ENCODE measurements around the gene SMIM10L2A. TPM values are rescaled to one million over a fixed set of nuclear protein-coding genes. Genes with fewer than 3 reads are reported as not detected.

Gene SMIM10L2A
- total RNA-seq, 1 donor from 2014 or later: 0.64 TPM

DNA sequence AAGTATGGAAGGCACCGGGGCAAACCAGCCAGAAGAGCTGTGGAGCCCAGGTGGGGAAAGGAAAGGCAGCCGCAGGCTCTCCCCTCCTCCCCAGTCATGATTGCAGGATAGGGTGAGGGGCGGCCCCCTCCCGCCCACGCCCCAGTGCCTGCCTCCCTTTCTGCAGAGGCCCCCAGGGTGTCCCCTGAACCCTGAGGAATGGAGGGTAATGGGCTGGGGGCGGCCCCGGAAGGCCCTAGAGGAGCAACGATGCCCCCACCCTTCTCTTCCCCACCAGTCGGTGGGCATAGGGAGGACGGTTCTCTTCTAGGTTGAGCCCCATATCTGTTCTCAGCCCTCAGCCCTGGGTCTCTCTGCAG is 1.0 kb downstream of the SMIM10L2A start:
- intact Hi-C loops (cut with micrococcal nuclease): loop anchor here (5.0 kb wide), 1 partner anchor 235 kb away; no protein-coding TSS in a partner anchor

DNA sequence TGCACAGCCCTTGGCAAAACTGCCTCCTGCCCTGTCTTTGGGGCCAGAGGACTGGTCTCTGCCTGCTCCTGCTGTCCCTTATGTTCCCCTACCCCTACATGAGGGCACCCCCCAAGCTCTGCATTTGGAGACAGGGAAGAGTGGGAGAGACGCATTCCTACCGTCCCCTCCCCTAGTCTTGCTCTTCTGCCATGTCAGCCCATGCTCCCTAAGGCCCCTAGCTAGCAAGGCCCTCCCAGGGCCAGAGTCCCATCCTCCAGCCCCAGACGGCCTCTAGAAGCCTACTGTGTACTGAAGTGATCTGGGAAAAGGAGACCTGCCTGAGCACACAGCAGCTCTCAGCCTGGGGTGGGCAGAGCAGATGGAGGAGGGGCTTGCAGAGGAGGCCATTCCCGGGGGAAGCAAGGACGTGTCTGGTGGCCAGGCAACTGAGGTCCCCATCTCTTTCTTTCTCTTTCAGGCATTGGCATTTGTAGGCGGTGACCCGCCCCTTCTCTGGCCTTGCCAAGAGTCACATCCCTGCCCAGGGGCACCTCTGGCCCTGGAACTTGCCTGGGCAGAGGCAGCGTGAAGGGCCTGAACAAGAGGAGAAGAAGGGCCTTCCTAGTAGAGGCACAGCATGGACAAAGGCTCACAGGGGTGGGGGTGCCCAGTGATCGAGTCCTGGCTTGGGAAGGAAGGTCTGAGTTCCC is 1.6 kb downstream of the SMIM10L2A start:
- intact Hi-C loops (cut with micrococcal nuclease): loop anchor here (5.0 kb wide), 1 partner anchor 236 kb away; no protein-coding TSS in a partner anchor

DNA sequence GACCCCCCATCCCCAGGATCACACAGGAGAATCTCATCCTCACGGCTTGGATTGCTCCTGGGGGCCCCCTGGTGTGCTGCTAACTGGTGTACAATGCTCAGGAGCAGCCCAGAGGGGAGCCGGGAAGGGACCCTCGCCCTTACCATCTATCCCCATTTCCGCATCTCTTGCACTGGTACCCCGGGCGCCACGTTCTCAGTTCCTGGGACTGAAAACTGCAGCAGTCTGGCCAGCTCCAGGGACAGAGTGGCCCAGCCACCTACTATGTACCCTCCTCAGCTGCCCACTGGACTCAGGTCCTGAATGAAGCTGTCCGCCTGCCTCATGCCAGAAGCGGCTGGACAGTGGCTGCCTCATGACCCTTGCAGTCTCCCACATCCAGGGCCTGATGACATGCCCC is 2.7 kb downstream of the SMIM10L2A start:
- intact Hi-C loops (cut with micrococcal nuclease): loop anchor here (5.0 kb wide), 1 partner anchor 237 kb away; no protein-coding TSS in a partner anchor

DNA sequence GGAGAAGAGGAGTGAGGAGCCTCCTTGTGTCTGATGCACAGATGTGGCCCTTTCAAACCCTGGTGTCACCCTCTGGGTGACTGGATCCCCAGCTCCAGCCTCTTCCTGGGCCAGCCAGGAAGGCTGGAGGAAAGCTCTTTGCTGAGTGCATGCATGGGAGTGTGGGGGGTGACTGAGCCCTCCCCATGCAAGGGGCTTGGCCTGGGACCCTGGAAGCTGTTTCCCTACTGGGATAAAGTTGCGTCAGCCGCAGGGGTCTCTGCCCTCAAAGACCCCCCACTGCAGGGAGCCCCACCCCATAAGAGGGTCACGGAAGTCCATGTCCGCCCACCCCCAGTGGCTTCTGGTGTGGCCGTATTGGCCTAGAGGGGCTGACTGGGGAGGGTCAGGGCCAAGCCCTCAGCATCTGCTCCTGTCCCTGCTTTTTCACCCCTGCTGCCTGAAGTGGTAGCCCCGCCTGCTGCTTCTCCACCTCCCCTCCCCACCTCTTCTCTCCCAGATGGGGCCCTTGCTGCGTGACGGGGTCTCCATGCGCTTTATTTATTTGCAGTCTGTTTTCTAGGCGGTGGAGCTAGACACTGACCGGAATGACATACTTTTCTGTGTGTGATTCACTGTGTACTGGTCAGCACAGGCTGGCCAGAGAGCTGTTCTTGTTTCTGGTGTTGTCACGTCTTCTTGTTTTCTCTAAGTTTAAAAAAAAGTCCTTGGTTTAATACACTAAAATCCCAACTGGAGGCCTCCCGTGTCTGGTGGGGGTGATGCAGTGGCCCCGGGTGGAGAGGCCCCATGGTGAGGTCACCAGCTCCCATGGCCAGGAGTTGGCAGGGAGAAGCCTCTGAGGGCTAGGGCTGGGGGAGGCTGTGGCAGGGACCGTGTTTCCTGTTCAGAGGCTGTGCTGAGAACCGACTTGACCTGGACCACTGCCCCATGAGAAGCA is 3.6 kb downstream of the SMIM10L2A start:
- intact Hi-C loops (cut with micrococcal nuclease): no loop called here

DNA sequence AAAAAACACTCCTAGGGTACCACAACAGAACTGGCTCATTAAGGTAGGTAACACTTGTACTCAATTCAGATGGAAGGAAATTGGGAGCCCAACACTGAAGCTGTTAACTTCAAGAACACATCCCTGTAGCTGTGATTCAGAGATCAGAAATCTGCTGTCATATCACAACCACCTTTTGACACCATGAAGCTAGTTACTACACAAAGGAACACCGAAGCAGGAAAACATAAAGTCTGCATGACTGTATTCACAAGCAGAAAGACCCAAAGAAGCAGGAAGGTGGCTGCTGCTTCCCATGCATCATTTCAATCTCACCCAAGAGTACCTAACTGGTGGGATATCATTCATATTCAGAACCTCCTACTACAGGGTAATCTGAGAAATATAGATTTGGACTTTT is 7.7 kb downstream of the SMIM10L2A start:
- intact Hi-C loops (cut with micrococcal nuclease): no loop called here

DNA sequence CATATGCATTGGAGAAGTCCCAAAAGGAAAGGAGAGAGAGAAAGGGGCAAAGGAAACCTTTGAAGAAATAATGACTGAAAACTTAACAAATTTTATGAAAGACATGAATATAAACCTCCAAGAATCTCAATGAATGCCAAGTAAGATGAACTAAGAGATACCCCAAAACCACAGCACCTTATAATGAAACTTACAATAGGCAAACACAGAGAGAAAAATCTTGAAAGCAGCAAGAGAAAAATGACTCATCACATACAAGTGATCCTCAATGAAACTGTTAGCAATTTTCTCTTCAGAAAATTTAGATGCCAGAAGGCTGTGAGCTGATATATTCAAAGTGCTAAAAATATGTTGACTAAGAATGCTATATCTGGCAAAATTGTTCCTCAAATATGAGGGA is 10.1 kb downstream of the SMIM10L2A start:
- intact Hi-C loops (cut with micrococcal nuclease): no loop called here

DNA sequence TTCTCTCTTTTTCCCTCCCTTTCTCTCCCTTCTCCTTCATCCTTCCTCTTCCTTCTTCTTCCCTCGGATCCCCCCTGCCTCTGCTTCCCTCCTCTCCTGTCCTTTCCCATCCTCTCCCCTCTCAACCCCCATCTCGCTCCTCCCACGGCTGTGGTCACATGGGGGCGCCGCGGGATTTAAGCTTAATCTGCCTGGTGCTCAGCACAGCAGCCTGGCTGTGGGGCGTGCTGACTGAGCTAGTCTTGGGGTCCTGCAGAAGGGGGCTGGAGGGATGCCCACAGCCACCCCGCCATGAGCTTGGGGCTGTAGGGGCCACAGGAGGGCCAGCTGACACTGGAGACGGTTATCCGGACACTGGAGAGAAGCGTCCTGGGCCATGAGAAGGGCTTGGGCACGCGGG is 10.7 kb downstream of the SMIM10L2A start:
- intact Hi-C loops (cut with micrococcal nuclease): no loop called here

DNA sequence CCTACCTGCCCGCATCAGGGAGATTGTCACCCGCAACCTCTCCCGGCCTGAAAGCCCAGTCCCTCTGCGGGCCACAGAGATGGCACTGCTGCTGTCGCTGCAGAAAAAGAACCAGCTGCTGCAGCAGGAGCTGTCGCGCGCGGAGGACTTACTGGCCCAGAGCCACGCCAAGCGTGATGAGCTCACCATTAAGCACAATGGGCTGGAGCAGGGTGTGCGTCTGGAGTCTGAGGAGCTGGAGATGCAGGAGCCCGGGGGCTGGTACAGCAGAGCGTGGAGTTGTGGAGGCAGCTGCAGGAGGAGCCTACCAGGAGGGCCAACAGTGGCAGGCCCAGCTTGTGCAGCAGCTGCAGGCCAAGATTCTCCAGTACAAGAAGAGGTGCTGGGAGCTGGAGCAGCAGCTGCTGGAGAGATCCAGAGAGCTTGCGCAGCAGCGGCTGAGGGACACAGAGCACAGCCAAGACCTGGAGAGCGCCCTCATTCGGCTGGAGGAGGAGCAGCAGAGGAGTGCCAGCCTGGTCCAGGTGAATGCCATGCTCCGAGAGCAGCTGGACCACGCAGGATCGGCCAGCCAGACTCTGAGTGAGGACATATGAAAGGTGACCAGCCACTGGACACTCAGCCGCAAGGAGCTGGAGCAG is 11.3 kb downstream of the SMIM10L2A start:
- intact Hi-C loops (cut with micrococcal nuclease): no loop called here

DNA sequence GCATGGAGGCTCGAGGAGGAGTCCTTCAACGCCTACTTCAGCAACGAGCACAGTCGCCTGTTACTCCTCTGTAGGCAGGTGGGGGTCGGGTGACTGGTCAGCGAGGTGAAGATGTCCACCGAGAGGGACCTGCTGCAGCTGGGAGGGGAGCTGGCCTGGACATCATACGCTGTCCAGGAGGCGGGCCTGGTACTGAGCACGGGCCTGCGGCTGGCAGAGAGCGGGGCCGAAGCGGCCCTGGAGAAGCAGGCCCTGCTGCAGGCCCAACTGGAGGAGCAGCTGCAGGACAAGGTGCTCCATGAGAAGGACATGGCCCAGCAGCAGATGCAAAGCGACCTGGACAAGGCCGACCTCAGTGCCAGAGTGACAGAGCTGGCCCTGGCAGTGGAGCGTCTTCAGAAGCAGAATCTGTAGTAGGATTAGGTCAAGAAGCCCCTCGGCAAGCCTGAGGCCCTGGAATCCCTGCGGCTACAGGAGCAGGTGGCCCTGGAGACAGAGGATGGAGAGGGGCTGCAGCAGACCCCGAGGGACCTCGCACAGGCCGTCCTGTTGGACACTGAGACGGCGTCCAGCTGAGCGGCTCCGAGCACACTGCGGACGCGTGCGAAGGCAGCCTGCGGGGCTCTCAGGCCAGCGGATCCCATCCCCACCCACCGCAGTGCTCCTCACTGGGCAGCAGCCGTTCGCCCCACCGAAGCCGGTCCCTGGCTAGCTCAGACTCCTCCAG is 11.9 kb downstream of the SMIM10L2A start:
- intact Hi-C loops (cut with micrococcal nuclease): no loop called here

DNA sequence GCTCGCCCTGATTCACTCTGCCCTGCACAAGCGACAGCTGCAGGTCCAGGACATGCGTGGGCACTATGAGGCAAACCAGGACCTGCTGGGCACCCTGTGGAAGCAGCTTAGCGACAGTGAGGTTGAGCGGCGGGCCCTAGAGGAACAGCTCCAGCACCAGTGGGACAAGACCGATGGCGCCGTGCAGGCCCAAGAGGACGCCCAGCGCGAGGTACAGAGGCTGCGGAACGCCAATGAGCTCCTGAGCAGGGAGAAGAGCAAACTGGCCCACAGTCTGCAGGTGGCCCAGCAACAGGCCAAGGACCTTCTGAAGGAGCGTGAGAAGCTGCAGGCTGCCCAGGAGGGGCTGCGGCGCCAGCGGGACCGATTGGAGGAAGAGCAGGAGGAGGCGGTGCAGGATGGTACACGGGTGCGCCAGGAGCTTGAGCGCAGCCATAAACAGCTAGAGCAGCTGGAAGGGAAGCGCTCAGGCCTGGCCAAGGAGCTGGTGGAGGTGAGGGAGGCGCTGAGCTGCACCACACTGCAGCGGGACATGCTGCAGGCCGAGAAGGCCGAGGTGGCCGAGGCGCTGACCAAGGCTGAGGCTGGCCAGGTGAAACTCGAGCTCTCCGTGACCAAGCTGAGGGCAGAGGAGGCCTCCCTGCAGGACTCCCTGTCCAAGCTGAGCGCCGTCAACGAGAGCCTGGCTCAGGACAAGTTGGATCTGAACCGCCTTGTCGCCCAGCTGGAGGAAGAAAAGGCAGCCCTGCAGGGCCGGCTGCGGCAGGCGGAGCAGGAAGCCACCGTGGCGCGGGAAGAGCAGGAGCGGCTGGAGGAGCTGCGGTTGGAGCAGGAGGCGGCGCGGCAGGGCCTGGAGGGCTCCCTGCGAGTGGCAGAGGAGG is 12.8 kb downstream of the SMIM10L2A start:
- intact Hi-C loops (cut with micrococcal nuclease): no loop called here

DNA sequence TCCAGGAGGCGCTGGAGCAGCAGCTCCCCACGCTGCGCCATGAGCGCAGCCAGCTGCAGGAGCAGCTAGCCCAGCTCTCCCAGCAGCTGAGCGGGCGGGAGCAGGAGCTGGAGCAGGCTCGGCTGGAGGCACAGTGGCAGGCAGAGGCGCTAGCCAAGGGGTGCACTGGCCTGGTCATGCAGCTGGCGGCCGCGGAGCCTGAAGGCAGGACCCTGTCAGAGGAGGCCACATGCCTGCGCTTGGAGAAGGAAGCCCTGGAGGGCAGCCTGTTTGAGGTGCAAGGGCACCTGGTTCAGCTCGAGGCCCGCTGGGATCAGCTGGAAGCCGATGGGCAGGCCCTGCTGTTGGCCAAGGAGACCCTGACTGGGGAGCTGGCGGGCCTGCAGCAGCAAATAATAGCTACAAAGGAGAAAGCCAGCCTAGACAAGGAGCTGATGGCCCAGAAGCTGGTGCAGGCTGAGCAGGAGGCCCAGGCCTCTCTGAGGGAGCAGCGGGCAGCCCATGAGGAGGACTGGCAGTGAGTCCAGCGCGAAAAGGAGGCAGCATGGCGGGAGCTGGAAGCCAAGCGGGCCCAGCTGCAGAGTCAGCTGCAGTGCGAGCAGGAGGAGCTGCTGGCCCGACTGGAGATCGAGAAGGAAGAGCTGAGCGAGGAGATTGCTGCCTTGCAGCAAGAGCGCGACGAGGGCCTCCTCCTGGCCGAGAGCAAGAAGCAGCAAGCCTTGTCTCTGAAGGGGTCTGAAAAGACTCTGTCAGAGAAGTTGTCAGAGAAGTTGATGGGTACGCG is 13.6 kb downstream of the SMIM10L2A start:
- intact Hi-C loops (cut with micrococcal nuclease): no loop called here

DNA sequence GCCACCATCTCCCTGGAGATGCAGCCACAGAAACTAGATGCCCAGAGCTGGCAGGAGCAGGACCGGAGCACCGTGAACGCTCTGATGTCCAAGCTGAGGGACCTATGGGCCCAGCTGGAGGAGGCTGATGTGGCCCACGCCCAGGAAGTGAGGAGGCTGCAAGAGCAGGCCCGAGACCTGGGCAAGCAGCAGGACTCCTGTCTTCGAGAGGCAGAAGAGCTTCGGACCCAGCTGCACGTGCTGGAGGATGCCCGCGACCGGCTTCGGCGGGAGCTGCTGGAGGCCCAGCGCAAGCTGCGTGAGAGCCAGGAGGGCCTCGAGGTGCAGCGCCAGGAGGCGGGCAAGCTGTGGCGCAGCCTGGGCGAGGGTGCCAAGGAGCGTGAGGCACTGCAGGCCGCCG is 14.2 kb downstream of the SMIM10L2A start:
- intact Hi-C loops (cut with micrococcal nuclease): no loop called here

DNA sequence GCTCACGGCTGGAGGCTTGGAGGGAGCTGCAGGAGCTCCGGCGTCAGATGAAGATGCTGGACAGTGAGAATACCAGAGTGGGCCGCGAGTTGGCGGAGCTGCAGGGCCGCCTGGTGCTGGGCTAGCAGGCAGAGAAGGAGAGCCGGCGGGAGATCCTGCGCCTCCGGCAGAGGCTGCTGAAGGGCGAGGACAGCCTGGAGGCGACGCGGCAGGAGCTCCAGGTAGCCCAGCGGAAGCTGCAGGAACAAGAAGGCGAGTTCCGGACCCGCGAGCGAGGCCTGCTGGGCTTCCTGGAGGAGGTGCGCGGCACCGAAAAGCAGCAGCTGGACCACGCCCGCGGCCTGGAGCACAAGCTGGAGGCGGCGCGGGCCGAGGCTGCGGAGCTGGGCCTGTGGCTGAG is 14.7 kb downstream of the SMIM10L2A start:
- intact Hi-C loops (cut with micrococcal nuclease): no loop called here

DNA sequence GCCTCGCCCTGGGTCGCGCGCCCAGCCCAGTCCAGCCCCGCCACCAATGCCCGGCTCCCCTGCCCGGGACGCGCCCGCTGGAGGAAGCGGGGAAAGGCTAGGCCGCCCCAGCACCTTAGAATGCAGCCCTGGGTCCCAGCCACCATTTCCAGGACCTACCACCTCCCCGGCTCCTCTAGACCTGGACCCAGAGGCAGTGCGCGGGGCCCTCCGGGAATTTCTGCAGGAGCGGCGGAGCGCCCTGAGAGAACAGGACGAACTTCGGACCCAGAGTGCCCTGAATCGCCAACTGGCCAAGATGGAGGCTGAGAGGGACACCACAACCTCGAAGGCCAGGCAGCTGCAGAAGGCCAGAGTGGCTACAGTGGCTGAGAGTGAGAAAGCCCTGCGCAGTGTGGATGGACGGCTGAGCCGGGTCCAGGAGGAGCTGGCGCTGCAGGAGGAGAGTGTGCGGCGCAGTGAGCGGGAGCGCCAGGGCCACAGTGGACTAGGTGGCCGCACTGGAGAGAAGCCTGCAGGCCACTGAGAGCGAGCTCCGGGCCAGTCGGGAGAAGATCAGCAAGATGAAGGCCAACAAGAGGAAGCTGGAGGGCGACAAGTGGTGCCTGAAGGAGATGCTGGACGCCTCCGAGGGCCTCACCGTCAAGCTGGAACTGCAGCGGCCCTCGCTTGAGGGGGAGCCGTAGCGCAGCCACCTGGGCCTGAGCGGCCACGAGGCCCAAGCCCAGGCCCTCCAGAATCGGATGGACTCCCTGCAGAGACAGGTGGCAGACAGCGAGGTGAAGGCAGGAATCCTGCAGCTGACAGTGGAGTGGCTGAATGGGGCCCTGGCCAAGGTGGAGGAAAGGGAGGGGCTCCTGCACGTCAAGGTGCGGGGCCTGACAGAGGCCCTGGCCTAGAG is 15.5 kb downstream of the SMIM10L2A start:
- intact Hi-C loops (cut with micrococcal nuclease): no loop called here

DNA sequence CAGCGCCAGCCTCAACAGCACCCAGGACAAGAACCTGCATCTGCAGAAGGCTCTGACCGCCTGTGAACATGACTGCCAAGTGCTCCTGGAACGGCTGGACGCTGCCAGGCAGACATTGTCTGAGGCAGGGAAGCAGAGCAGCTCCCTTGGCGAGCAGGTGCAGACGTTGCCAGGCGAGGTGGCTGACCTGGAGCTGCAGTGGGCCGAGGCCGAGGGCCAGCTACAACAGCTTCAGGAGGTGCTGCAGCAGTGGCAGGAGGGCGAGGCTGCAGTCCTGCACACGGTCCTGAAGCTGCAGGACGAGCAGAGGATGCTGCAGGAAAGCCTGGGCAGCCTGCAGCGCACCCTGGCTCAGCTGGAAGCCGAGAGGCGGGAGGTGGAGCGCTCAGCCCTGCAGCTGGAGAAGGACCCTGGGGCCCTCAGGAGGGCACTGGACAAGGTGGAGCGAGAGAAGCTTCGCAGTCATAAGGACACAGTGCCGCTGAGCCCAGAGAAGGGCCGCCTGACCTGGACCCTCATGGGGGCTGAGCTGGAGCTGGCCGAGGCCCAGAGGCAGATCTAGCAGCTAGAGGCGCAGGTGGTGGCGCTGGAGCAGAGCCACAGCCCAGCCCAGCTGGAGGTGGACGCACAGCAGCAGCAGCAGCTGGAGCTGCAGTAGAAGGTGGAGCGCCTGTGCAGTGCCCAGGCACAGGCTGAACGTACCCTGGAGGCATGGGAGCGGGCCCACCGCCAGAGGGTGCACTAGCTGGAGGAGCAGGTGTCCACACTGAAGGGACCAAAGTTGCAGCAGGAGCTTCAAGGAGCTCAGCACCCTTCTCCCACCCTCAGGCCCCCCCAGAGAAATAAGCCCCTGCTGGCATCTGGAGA is 16.4 kb downstream of the SMIM10L2A start:
- intact Hi-C loops (cut with micrococcal nuclease): no loop called here

DNA sequence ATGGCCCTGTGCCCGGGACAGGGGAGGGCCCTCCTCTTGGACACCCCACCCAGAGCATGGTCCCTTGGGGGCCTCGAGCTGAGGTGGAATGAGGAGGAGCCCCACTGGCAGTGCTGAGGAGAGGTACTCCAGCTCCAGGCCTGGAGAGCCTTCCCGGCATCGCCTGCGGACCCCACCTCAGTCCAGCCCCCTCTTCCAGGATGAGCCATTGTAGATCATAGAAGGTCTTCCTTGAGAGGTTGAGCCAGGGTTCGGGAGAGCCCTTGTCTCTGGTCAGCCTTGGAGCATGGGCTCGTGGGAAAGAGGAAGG is 16.9 kb downstream of the SMIM10L2A start:
- intact Hi-C loops (cut with micrococcal nuclease): no loop called here

DNA sequence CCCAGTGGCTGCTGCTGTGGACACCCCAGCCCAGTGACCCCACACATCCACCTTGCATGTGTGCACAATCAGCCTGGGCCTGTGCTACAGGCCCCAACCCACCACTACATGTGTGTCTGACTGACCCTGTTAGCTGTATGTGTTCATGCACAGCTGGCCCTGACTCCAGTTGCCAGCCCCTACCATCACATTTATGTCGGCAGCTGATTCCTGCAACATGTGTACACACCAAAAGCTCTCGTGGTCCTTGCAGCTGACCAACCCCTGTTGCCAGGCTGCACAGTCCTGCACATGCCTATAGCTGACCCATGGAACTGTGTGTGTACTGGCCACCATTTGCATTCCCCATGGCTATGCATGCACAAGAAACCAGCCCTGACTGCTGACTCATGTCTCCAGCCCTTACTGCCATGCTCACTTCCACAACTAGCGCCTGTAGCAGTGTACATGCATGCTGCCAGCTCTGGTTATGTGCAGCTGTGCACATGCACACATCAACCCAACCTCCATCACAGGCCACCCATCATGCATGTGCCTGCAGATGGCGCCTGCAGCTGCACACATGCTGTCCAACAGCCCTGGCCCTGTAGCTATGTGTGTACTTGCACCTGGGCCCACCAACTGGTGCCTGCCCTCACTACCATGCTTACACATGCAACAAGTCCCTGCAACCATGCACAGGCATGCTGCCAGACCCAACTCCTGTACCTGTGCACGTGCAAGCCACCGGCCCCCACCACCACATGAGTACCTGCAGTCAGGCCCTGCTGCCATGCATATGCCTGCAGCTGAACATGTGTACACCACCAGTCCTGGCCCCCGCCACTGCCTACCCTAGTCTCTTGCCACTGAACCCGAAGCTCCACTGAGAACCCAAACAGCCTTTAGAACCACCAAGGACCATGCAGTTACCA is 28.1 kb downstream of the SMIM10L2A start:
- intact Hi-C loops (cut with micrococcal nuclease): no loop called here

Measured in T-helper 1 cell treated with Interleukin-12 subunit alpha and Interleukin-12 subunit beta and Interleukin-4 antibody, amounts not matched to agents 30 ng/mL and 1 ng/mL, for 36 hours (primary cell).